Stimulated activated naive B cell treated with anti-CD40 and anti-IgM and Interleukin-4, amounts not matched to agents 10 μg/mL and 1 μg/mL and 100 μg/mL, for 72 hours (primary cell): ENCODE results near the gene AGXT.
"Not testable (repeated sequence)": the region's sequence is repeated elsewhere in the genome, so short reads cannot be mapped to it uniquely, and the experiment has no call there.

Experiments
- ATAC-seq, 2 donors: fragments of 150-1000 bp; cut with Tn5 transposase; replicated peaks; 2 replicates each; pipeline ENCODE4 v1.10.0; 2021; ENCODE audit warnings: moderate library complexity in 1 of 2
- DNase-seq: peaks from one replicate; pipeline ENCODE4 v3.0.0; 2021
- H3K27ac Mint-ChIP-seq: one replicate; pipeline ENCODE4 v1.8.0; 2022; ENCODE audit warnings: mild to moderate bottlenecking, mixed read lengths
- H3K27me3 Mint-ChIP-seq, 2 donors: one replicate each; pipeline ENCODE4 v1.8.0; 2022; ENCODE audit warnings: mixed read lengths in 2 of 2
- H3K36me3 Mint-ChIP-seq, 2 donors: one replicate each; pipeline ENCODE4 v1.8.0; 2022; ENCODE audit warnings: mixed read lengths in 2 of 2, mild to moderate bottlenecking in 1 of 2
- H3K4me1 Mint-ChIP-seq, 2 donors: one replicate each; pipeline ENCODE4 v1.8.0; 2022; ENCODE audit warnings: mixed read lengths in 2 of 2, mild to moderate bottlenecking in 1 of 2
- H3K4me3 Mint-ChIP-seq, 2 donors: one replicate each; pipeline ENCODE4 v1.8.0; 2022; ENCODE audit warnings: mild to moderate bottlenecking in 2 of 2, mixed read lengths in 2 of 2, moderate library complexity in 1 of 2
- H3K9me3 Mint-ChIP-seq, 2 donors: one replicate each; pipeline ENCODE4 v1.8.0; 2022; ENCODE audit warnings: mixed read lengths in 2 of 2, mild to moderate bottlenecking in 1 of 2

The AGXT gene

DNA sequence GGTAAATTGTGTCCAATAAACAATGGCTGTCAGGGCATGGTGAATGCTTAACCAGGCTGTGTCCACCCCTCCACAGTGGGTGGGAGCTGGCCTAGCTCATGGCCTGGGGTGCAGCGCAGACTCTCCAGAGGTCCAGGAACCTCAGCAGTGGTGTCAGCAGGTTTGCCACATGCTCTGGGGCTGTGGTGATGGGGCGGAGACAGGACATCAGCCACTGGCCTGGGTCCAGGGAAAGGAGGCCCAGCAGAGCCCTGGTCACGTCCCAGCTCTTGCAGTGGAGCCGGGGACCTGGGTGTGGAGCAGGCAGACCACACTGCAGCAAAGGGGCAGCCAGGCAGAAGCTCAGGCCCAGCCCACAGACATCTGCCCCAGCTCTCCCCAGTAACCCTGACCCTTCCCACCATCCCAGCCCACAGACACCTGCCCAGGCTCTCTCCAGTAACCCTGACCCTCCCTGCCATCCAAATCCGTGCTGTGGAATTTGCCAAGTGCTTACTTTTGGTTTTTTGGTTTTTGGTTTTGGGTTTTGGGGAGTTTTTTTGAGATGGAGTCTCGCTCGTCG lies 34.8 kb upstream of the AGXT start:
- no peak for ATAC-seq
- DNase-seq, result no peak
- Mint-ChIP-seq H3K9me3 (no peaks in the 10 kb centered on the region), H3K27ac (no peak overlapping the region), H3K4me3 (no peak overlapping the region), H3K36me3 (no peaks in the 10 kb centered on the region), H3K4me1 (peaks cover 3 to 13% of the 10 kb centered on the region in 2 donors), H3K27me3 (peaks cover 21 to 37% of the 10 kb centered on the region in 2 donors)

DNA sequence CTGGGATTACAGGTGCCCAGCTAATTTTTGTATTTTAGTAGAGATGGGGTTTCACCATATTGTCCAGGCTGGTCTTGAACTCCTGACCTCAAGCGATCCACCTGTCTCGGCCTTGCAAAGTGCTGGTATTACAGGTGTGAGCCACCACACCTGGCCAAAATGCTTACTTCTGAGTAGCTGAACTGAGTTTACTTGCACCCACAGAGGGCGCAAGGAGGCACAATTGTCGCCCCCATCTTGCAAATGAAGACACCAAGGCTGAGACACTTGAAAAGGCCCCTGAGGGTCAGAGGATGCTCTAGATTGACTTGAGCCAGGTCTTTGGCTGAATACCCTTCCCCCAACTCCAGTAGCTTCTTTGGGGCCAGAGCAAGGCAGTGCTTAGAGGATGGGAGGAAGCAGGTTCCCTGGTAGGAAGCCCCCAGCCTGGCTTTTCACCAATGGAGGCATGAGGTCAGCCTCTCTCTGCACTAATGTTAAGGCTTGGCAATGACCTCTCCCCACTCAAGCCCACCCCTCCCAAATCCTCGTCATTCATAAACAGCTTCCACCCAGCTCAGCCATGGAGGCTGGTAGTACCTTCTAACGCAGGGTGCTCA lies 34.1 kb upstream of the AGXT start:
- Mint-ChIP-seq H3K27me3 (peaks cover 17 to 39% of the 10 kb centered on the region in 2 donors), H3K36me3 (no peaks in the 10 kb centered on the region), H3K4me1 (peaks cover 3 to 13% of the 10 kb centered on the region in 2 donors), H3K27ac (no peak overlapping the region), H3K9me3 (no peaks in the 10 kb centered on the region), H3K4me3 (no peak overlapping the region)
- DNase-seq, result no peak
- ATAC-seq, result no peak

DNA sequence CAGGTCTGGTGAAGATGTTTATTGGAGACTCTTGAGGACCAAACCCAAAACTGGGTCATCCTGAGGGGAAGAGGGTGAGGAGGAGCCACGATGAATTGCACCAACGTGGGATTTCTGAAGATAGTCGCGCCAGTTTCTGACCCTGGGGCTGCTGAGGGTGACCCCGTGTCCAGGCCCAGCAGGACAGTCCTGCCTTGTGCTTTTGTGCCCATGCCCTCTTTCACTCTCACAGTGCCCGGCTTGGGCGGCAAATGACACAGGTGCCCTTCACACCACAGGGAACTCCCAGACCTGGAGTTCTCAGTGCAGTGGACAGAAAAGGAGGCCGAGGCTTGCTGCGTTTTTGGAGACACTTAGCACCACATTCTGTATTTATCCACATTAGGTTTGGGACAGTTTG lies 33.1 kb upstream of the AGXT start:
- H3K4me1 Mint-ChIP-seq, result peaks cover 3 to 13% of the 10 kb centered on the region in 2 donors
- no peaks in the 10 kb centered on the region for H3K36me3 Mint-ChIP-seq
- H3K27me3 Mint-ChIP-seq, result peaks cover 20 to 42% of the 10 kb centered on the region in 2 donors
- H3K4me3 Mint-ChIP-seq, result no peak overlapping the region
- H3K27ac Mint-ChIP-seq, result no peak overlapping the region
- DNase-seq (no peak), ATAC-seq (no peak)
- H3K9me3 Mint-ChIP-seq, result no peaks in the 10 kb centered on the region

GRCh38 chr2:240836781-240837467 lies 31.7 kb upstream of the AGXT start:
- Mint-ChIP-seq H3K4me1 (peaks cover 0 to 7% of the 10 kb centered on the region in 2 donors), H3K9me3 (no peaks in the 10 kb centered on the region), H3K36me3 (no peaks in the 10 kb centered on the region), H3K27ac (no peak overlapping the region), H3K4me3 (no peak overlapping the region), H3K27me3 (peaks cover 22 to 48% of the 10 kb centered on the region in 2 donors)
- DNase-seq (no peak), ATAC-seq (no peak)

- DNase-seq, result no peak
- Mint-ChIP-seq H3K9me3 (no peaks in the 10 kb centered on the region), H3K36me3 (peaks cover 0 to 2% of the 10 kb centered on the region in 2 donors), H3K27me3 (peaks cover 27 to 54% of the 10 kb centered on the region in 2 donors), H3K27ac (no peak overlapping the region), H3K4me3 (no peak overlapping the region), H3K4me1 (peaks cover 0 to under 1% of the 10 kb centered on the region in 2 donors)
- no peak for ATAC-seq
These were observed 31.0 kb upstream of the AGXT start for GRCh38 chr2:240837621-240838020.

- peaks cover 31 to 55% of the 10 kb centered on the region in 2 donors for H3K27me3 Mint-ChIP-seq
- no peaks in the 10 kb centered on the region for H3K4me1 Mint-ChIP-seq
- no peak for DNase-seq
- peaks cover 0 to 5% of the 10 kb centered on the region in 2 donors for H3K9me3 Mint-ChIP-seq
- no peak overlapping the region for H3K4me3 Mint-ChIP-seq
- ATAC-seq, result no peak
- H3K36me3 Mint-ChIP-seq, result peaks cover 0 to 2% of the 10 kb centered on the region in 2 donors
- H3K27ac Mint-ChIP-seq, result no peak overlapping the region
These were observed 29.2 kb upstream of the AGXT start for GRCh38 chr2:240839152-240840143.

- Mint-ChIP-seq H3K4me1 (no peaks in the 10 kb centered on the region), H3K27me3 (peaks cover 37 to 56% of the 10 kb centered on the region in 2 donors), H3K27ac (no peak overlapping the region), H3K9me3 (peaks cover 6 to 11% of the 10 kb centered on the region in 2 donors), H3K4me3 (no peak overlapping the region), H3K36me3 (peaks cover 0 to 3% of the 10 kb centered on the region in 2 donors)
- peak; percentile 56 to 80 for ATAC-seq
- DNase-seq, result no peak
These were observed 28.1 kb upstream of the AGXT start for GRCh38 chr2:240840435-240841060.

DNA sequence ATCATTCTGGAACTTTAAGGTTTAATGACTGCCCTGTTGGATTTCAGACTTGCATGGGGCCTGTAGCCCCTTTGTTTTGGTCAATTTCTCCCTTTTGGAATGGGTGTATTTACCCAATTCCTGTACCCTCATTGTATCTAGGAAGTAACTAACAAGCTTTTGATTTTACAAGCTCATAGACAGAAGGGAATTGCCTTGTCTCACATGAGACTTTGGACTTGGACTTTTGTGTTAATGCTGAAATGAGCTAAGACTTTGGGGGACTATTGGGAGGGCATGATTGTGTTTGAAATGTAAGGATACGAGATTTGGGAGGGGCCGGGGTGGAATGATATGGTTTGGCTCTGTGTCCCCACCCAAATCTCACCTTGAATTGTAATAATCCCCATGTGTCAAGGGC lies 22.3 kb upstream of the AGXT start:
- Mint-ChIP-seq H3K27me3 (peaks cover 30 to 38% of the 10 kb centered on the region in 2 donors), H3K9me3 (peaks cover 10 to 20% of the 10 kb centered on the region in 2 donors)
- H3K27ac Mint-ChIP-seq, H3K4me3 Mint-ChIP-seq, DNase-seq, ATAC-seq, H3K4me1 Mint-ChIP-seq, H3K36me3 Mint-ChIP-seq: not testable (repeated sequence)

GRCh38 chr2:240846873-240847595 lies 21.6 kb upstream of the AGXT start:
- Mint-ChIP-seq H3K9me3 (peaks cover 10 to 20% of the 10 kb centered on the region in 2 donors), H3K4me1 (no peaks in the 10 kb centered on the region), H3K36me3 (peaks cover 4 to 5% of the 10 kb centered on the region in 2 donors), H3K27ac (no peak overlapping the region), H3K27me3 (peaks cover 32 to 39% of the 10 kb centered on the region in 2 donors), H3K4me3 (no peak overlapping the region)
- DNase-seq (no peak), ATAC-seq (no peak)

DNA sequence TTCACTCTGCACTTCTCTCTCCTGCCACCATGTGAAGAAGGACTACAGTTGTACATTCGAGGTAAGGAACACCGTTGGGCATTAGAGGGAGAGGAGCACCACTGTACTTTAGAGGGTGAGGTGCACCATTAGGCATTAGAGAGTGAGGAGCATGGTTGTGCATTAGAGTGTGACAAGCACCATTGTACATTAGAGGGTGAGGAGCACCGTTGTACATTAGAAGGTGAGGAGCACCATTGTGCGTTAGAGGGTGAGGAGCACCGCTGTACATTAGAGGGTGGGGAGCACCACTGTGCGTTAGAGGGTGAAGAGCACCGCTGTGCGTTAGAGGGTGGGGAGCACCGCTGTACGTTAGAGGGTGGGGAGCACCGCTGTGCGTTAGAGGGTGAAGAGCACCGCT lies 20.8 kb upstream of the AGXT start:
- no peaks in the 10 kb centered on the region for H3K4me1 Mint-ChIP-seq

DNA sequence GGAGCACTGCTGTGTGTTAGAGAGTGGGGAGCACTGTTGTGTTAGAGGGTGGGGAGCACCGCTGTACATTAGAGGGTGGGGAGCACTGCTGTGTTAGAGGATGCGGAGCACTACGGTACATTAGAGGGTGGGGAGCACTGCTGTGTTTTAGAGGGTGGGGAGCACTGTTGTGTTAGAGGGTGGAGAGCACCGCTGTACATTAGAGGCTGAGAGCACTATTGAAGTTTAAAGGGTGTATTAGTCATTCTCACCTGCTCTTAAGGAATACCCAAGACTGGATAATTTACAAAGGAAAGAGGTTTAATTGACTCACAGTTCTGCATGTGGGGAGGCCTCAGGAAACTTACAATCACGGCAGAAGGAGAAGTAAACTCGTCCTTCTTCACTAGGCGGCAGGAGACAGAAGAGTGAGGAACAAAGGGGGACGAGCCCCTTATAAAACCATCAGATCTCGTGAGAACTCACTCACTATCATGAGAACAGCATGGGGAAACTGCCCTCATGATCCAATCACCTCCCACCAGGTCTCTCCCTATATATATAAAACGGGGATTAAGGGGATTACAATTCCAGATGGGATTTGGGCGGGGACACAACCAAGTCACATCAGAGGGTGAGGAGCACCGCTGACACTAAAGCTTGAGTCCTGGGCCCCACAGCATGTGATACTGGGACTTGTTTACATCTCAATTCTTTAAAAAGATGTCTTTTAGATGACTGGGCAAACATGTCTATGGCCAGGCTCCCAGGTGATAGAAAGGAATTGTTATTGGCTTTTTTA lies 19.5 kb upstream of the AGXT start:
- peaks cover 16 to 19% of the 10 kb centered on the region in 2 donors for H3K9me3 Mint-ChIP-seq
- ATAC-seq (no peak), DNase-seq (no peak)
- no peak overlapping the region for H3K27ac Mint-ChIP-seq
- no peak overlapping the region for H3K4me3 Mint-ChIP-seq
- peaks cover 4% of the 10 kb centered on the region in 2 donors for H3K36me3 Mint-ChIP-seq
- peaks cover 29 to 39% of the 10 kb centered on the region in 2 donors for H3K27me3 Mint-ChIP-seq
- H3K4me1 Mint-ChIP-seq, result no peaks in the 10 kb centered on the region

More for the DNA sequence above, 20.8 kb upstream of the AGXT start:
- Mint-ChIP-seq H3K36me3 (peaks cover 4% of the 10 kb centered on the region in 2 donors), H3K4me3 (no peak overlapping the region), H3K27ac (no peak overlapping the region), H3K9me3 (peaks cover 10 to 20% of the 10 kb centered on the region in 2 donors), H3K27me3 (peaks cover 32 to 39% of the 10 kb centered on the region in 2 donors)
- no peak for ATAC-seq
- DNase-seq, result no peak

DNA sequence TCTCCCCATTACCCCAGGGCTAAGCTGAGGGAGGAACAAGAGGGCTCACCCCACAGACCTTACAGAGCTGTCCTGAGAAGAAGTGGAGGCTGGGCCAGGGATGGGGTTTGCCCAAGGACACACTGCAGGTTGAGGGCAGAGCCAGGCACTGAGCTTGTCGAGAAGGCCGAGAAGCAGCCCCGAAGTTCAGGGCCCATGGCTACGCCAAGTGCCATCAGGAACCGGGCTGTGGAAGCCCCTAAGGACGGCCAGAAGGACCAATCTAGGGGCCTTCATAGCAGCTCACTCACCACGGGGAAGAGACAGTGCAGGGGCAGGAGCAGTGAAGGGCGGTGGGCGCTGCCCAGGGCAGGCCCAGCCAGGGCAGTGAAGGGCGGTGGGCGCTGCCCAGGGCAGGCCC lies 18.6 kb upstream of the AGXT start:
- ATAC-seq (no peak), DNase-seq (no peak)
- peaks cover 24 to 35% of the 10 kb centered on the region in 2 donors for H3K27me3 Mint-ChIP-seq
- no peak overlapping the region for H3K4me3 Mint-ChIP-seq
- H3K27ac Mint-ChIP-seq, result no peak overlapping the region
- peaks cover 4 to 5% of the 10 kb centered on the region in 2 donors for H3K36me3 Mint-ChIP-seq
- no peaks in the 10 kb centered on the region for H3K4me1 Mint-ChIP-seq
- peaks cover 15% of the 10 kb centered on the region in 2 donors for H3K9me3 Mint-ChIP-seq

DNA sequence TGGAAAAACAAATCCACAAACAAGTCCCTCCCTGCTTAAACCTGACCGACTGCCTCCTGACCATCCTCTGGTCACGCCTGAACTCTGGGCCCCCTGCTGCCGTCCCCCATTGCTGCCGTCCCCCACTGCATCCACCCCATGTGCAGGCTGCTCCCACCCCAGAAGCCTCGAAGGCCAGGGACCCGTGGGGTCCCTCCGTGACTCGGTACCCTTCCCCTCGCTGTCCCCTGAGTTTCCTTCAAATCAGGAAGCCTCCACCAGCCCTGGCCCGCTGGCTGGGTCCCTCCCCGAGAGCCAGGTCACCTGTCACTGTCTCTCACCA lies 17.9 kb upstream of the AGXT start:
- H3K27ac Mint-ChIP-seq, result no peak overlapping the region
- H3K4me1 Mint-ChIP-seq, result no peaks in the 10 kb centered on the region
- H3K36me3 Mint-ChIP-seq, result peaks cover 4 to 5% of the 10 kb centered on the region in 2 donors
- peaks cover 12% of the 10 kb centered on the region in 2 donors for H3K9me3 Mint-ChIP-seq
- no peak for ATAC-seq
- DNase-seq, result no peak
- H3K27me3 Mint-ChIP-seq, result peaks cover 21 to 36% of the 10 kb centered on the region in 2 donors
- H3K4me3 Mint-ChIP-seq, result no peak overlapping the region
